Activated naive CD4-positive, alpha-beta T cell treated with Interleukin-2 at 50 U/mL for 16 hours (primary cell): ENCODE measurements around the gene PDSS2.
"Not testable (repeated sequence)": the region's sequence is repeated elsewhere in the genome, so short reads cannot be mapped to it uniquely, and the experiment has no call there.

ENCODE experiments used
- DNase-seq: peaks from one replicate; pipeline ENCODE4 v3.0.0-alpha.2; 2020

Gene PDSS2

DNA sequence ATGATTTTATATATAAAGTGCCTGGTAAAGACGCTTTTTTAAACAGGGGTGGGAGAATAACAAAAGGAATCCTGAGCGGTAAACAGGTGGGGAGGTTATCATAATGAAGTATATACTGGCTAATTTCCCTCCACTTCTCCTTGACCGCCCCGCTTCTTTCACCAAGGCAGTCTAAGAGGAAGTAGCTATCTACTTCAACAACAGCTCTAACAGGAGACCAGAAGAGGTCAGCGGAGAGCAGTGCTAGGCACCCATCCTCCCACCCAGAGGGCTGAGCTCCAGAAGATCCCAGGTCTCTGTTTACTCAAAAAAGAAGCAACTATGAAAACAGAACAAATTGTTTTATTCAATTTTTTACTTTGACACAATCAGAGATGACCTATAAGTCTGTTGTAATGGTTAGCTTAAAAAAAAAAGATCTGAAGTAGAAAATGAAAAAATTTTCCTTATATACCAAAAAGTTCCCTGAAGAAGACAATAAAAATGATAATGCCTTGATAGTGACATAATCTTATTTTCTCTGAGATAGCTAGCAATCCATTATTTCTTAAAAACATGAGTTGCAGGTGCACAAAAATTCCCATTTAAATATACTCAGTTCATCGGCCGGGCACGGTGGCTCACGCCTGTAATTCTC, 141.1 kb downstream of the PDSS2 start:
- DNase-seq: peak; percentile 11

- no peak for DNase-seq
These were observed 144.2 kb downstream of the PDSS2 start for GRCh38 chr6:107315114-107315513.

DNA sequence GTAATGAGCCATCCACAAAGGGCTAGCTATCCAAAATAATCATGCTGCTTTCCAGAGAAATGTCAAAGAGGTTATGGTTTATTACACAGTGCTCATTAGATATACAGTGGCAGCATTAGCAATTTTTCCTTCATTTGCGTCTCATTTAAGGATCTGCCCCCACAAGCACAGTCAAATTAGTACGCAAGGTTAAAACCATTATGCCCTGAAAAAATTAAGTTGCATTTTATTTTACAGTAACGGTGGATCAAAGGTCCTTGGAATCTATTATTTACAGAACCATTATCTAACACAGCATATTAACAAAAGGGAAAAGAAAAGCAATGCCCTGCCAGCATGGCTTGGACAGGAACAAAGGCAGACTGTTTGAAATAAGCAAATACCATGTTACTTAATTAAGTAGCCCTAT, 144.8 kb downstream of the PDSS2 start:
- no peak for DNase-seq

- no peak for DNase-seq
These were observed 145.6 kb downstream of the PDSS2 start for GRCh38 chr6:107313776-107314175.

GRCh38 chr6:107310362-107310761, 149.0 kb downstream of the PDSS2 start:
- no peak for DNase-seq

GRCh38 chr6:107308677-107309076, 150.7 kb downstream of the PDSS2 start:
- DNase-seq: no peak

- not testable (repeated sequence) for DNase-seq
These were observed 153.4 kb downstream of the PDSS2 start for GRCh38 chr6:107305994-107306393.

DNA sequence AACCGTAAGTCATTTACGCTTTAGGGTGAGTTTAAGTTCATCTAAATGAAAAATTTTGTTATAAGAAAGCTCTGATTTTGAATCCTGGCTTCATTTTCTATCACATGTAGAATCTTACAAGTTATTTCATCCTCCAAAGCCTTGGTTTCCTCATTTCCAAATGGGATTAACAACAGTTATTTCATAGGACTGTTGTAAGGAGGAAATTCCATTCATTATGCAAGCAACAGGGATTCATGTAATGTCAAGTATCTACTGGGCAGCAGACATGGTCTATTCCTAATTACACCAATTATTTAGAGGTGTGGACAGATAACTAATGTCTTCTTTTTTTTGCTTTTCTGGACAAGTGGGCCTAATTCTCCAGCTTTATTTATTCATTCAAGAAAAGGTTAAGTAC, 154.0 kb downstream of the PDSS2 start:
- DNase-seq: no peak

GRCh38 chr6:107304421-107305025, 154.8 kb downstream of the PDSS2 start:
- peak; percentile 15 for DNase-seq

GRCh38 chr6:107293350-107293749, 166.0 kb downstream of the PDSS2 start:
- DNase-seq: no peak

DNA sequence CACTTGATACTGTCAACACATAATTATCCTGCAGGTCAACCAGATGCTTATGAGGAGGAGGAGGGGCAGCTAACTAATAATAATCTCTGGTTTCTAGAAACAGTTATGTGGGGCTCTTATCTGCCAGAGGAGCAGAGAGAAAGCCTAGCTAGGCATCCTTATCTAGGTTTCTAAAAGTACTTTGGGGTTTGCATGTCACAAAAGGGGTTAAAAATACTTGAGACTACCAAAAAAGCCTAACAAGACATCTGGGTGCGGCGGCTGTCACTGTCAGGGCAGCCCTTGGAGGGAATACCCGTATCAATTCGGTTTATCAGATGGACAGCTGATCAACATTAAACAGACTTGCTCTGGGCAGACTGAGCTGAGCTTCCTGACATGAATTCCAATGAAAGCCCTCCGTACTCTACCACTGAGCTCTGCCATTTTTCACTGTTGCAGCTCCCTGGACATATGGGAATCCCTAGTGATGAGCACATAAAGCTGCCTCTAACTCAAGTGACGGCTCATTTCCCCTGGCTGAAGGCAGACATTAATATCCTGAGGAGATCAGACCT, 166.6 kb downstream of the PDSS2 start:
- DNase-seq: no peak

- DNase-seq: no peak
These were observed 168.9 kb downstream of the PDSS2 start for GRCh38 chr6:107290491-107290890.

GRCh38 chr6:107289258-107289657, 170.1 kb downstream of the PDSS2 start:
- not testable (repeated sequence) for DNase-seq

DNA sequence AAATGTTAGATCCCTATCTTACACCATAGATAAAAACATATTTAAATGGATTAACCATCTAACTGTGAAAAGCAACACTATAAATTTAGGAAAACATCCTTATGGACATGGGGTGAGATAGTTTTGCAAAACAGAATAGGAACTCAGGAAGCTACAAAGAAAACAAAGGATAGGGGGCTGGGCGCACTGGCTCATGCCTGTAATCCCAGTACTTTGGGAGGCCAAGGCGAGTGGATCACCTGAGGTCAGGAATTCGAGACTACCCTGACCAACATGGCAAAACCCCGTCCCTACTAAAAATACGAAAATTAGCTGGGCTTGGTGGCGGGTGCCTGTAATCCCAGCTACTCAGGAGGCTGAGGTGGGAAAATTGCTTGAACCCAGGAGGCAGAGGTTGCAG, 173.7 kb downstream of the PDSS2 start:
- DNase-seq: not testable (repeated sequence)

DNA sequence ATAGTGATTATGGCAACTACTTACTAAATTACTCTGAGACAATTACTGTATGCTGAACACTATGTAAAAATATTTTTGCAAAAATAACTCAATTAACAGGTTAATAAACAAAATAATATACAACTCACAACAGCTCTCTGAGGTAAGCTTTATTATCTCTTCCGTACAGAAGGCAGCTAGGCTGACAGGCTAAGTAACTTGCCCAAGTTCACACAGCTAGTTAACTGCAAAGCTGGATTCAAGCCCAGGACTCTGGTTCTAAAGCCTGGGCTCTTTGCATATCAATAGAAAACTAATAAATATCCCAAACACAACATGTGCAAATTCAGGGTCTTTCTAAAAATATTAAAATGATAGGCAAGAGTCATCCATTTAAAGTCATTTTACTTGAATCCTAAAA, 174.6 kb downstream of the PDSS2 start:
- no peak for DNase-seq

DNA sequence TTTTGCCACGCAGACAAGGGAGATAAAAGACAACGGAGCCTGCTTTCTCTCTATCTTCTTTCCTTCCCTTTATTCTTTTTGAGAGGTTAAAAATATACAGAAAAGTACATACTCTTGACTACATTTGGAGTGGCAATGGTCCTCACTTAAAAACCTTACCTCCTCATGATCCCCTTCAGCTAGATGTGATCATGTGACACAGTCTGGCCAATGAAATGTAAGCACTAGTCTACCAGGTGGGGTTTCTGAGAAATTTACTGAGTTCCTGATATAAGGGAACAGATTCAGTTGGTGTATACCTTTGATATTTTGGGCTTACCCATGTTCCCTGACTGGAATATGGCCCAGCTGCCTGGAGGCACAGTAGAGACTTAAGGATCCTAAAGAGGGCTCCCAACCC, 178.6 kb downstream of the PDSS2 start:
- no peak for DNase-seq

DNA sequence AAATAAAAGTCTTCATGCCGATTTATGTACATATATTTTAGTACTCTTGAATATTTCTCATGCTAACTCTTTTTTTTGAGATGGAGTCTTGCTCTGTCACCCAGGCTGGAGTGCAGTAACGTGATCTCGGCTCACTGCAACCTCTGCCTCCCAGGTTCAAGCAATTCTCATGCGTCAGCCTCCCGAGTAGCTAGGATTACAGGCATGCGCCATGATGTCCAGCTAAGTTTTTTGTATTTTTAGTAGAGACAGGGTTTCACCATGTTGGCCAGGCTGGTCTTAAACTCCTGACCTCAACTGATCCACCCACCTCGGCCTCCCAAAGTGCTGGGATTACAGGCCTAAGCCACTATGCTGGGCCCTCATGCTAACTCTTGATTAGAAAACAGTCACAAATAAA, 179.4 kb downstream of the PDSS2 start:
- DNase-seq: not testable (repeated sequence)

DNA sequence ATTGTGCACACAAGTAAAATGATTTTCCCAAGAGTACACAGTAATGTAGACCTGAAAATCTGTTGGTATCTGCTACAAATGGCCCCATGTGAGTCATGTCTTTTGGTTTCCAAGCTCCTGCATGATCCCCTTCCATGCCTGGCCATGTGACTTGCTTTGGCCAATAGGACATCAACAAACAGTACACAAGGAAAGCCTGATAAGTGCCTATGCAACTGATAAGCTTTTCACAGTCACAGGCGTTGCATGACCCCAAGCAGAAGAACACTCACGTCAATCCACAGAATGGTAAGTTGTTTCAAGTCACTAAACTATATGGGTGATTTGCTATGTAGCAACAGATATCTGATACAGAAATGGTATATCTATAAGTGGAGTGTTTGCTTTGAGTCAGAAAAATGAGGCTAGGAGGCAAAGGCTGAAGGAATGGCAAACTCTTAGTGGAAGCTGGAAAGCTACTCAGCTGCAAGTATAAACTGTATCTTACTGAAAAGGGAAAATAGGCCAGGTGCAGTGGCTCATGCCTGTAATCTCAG, 184.0 kb downstream of the PDSS2 start:
- DNase-seq: no peak

DNA sequence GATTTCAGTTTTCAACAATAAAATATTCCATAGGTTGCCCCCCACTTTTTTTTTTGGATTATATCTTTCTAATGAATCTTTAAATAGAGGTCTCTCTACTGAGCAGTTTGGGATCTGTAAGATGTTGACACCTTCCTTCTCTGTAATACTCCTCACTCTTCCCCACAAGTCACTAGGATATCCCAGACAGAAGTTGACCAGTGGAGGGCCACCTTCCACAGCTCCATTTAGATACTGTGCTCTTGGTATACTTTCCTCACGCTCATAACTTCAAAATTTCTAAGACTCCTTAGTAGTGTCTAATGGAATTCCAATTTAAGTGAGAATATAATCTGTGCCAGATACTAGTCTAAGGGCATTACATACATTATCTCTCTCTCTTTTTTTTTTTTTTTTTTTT, 185.1 kb downstream of the PDSS2 start:
- no peak for DNase-seq

DNA sequence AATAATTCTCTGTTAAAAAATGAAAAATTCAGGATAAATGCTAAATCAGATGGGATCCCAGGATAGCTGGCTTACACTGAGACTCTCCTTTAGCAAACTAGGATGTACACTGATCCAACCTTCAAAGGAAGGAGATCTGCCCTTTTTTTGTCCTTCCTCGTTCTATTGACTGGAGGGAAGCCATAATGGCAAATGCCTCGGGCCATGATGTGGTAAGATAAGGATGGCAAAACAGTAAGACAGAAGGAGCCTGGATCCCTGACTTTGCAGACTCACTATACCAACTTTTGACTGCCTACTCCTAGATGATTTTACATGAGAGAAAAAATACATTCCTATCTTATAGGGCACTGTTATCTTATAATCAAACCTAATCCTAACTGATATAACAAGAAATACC, 187.1 kb downstream of the PDSS2 start:
- no peak for DNase-seq

DNA sequence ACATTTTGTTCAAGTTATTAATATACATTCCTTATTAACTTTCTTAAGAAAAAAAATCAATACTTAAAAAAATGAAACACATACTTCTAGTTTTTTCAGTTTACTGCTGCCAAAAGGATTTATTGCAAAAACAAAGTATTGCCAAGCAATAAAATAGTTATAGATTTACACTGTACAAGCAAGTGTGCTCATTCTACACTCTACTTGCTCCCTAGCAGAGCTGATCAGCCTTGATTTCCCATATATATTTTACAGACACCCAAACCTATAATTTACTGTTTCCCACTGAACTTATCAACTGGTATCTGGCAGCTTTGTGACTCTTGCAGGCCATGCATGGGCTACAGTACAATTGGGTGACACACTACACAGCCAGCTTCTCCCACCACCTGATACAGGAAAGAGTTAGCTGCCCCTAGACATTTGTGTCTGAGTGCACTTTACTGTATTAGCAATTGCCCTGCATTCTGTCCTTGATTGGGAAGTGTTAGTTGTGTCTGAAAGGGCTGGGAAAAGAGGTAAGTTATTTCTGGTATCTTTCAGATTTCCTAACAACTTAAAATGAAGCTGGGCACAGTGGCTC, 188.1 kb downstream of the PDSS2 start:
- no peak for DNase-seq

- DNase-seq: no peak
These were observed 191.7 kb downstream of the PDSS2 start for GRCh38 chr6:107267634-107268033.

GRCh38 chr6:107267006-107267405, 192.4 kb downstream of the PDSS2 start:
- DNase-seq: no peak

DNA sequence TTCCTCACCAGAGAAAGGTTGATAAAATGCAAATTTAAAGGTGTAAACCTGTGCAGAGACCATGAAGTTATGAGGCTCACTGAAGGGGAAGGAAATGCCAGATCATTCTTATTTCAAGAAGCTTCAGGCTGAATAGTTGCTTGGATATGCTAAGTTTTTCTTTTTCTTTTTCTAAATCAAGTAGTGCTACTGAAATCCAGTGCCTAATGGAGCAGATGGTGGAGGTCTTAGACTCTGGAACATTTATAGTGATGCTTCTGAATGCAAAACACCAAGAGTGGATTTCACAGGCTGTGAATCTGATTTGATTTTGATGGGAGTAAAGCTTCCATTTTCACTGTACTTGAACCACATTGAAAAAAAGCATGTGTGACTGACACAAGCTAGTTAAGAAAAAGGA, 192.8 kb downstream of the PDSS2 start:
- no peak for DNase-seq
